Neutrophil (primary cell): ENCODE data around the gene RAMP3.

Experiments
- H3K27ac ChIP-seq: fragments of 200-600 bp; sonication (generic); 2 replicates; pipeline ENCODE4 v1.5.1; 2016; ENCODE audit warnings: mild to moderate bottlenecking, moderate library complexity
- H3K27me3 ChIP-seq: fragments of 200-600 bp; sonication (generic); 2 replicates; pipeline ENCODE4 v1.6.0; 2016; ENCODE audit warnings: mild to moderate bottlenecking
- H3K36me3 ChIP-seq: fragments of 200-600 bp; sonication (generic); 2 replicates; pipeline ENCODE4 v1.5.1; 2017
- H3K4me1 ChIP-seq, 2 experiments: fragments of 200-600 bp in 1 of 2; sonication (generic) in 1 of 2; 1 replicate in 1 of 2; 2 replicates in 1 of 2; pipeline versions ENCODE4 v1.5.1 to v1.6.1; 2013 to 2016; ENCODE audit warnings: low read depth in 1 of 2, low read length in 1 of 2, mild to moderate bottlenecking in 1 of 2, moderate library complexity in 1 of 2; ENCODE audit not compliant: control insufficient read depth in 1 of 2, insufficient read depth in 1 of 2
- H3K4me3 ChIP-seq, 2 experiments: fragments of 200-600 bp in 1 of 2; sonication (generic) in 1 of 2; 1 replicate in 1 of 2; 2 replicates in 1 of 2; pipeline ENCODE4 v1.5.1; 2013 to 2016; ENCODE audit warnings: low read depth in 1 of 2, low read length in 1 of 2, mild to moderate bottlenecking in 1 of 2, moderate library complexity in 1 of 2
- H3K9me3 ChIP-seq: fragments of 200-600 bp; sonication (generic); 2 replicates; pipeline ENCODE4 v1.5.1; 2016
- TF ChIP-seq, protein P1 (sequence below): fragments of 200-600 bp; sonication (generic); IDR thresholded peaks from 2 replicates; pipeline ENCODE4 v1.5.1; 2016; ENCODE audit warnings: antibody characterized with exemption

The RAMP3 gene

DNA sequence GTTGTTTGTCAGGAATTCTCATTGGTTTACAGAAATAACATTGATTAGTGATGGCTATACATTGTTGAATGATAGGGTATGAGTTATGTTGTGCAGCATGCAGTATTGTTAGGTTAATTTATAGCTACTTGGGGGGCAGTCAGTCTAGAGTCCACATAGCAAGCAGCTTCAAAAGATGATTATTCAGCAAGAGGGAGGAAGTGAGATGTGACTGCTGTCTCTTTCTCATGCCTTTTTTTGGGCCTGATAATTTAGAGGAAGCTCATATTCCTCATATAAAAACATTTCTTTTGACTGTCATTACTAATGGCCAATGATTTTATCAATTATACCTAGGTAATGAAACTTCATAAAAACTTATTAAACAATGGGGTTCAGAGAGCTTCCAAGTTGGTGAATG, 42.7 kb upstream of the RAMP3 start:
- no peak overlapping the region for H3K4me3 ChIP-seq
- TF ChIP-seq, protein P1, sequence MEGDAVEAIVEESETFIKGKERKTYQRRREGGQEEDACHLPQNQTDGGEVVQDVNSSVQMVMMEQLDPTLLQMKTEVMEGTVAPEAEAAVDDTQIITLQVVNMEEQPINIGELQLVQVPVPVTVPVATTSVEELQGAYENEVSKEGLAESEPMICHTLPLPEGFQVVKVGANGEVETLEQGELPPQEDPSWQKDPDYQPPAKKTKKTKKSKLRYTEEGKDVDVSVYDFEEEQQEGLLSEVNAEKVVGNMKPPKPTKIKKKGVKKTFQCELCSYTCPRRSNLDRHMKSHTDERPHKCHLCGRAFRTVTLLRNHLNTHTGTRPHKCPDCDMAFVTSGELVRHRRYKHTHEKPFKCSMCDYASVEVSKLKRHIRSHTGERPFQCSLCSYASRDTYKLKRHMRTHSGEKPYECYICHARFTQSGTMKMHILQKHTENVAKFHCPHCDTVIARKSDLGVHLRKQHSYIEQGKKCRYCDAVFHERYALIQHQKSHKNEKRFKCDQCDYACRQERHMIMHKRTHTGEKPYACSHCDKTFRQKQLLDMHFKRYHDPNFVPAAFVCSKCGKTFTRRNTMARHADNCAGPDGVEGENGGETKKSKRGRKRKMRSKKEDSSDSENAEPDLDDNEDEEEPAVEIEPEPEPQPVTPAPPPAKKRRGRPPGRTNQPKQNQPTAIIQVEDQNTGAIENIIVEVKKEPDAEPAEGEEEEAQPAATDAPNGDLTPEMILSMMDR: no peak

DNA sequence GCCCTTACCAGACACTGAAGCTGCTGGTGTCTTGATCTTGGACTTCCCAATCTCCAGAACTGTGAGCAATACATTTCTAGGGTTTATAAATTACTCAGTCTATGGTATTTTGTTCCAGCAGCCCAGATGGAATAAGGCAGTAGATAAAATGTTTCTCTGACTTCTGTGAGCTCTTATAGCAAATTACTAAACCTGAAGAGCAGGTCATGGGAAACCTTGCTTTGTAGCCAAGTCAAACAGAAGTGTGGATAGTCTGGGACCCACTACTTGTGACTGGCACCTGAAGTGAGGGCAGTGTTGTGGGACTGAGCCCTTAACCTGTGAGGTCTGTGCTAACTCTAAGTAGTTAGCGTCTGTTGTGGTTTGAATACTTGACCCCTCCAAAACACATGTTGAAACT, 41.5 kb upstream of the RAMP3 start:
- Histone ChIP-seq H3K27me3 (no peaks in the 10 kb centered on the region), H3K27ac (no peak overlapping the region), H3K36me3 (no peaks in the 10 kb centered on the region), H3K4me1 (peaks cover 10% of the 10 kb centered on the region in 2 experiments), H3K4me3 (no peak overlapping the region), H3K9me3 (no peaks in the 10 kb centered on the region)
- TF ChIP-seq, protein P1: no peak

More for the DNA sequence above, 42.7 kb upstream of the RAMP3 start:
- H3K27ac ChIP-seq: no peak overlapping the region
- H3K27me3 ChIP-seq: no peaks in the 10 kb centered on the region
- H3K9me3 ChIP-seq: no peaks in the 10 kb centered on the region
- H3K4me1 ChIP-seq: peaks cover 16 to 21% of the 10 kb centered on the region in 2 experiments
- H3K36me3 ChIP-seq: no peaks in the 10 kb centered on the region

DNA sequence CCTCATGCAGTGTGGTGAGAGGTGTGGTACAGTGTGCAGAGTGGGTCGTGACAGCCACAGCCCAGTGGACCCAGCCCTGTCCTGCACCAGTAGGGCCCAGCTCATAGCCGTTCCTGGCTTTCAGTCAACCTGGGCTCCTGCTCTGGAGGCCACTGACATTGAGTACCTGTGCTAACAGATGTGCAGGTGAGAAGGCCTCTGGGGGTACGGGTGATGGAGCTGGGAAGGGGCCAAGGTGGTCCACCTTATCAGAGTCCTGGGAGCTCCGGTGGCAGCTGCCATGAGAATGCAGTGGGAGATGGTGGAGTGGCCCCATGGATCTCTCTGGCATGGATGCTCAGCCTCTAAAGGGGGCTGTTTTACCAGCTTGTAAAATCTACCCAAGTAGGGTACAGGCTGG, 40.0 kb upstream of the RAMP3 start:
- H3K36me3 ChIP-seq: no peaks in the 10 kb centered on the region
- no peak overlapping the region for H3K4me3 ChIP-seq
- H3K9me3 ChIP-seq: no peaks in the 10 kb centered on the region
- no peaks in the 10 kb centered on the region for H3K27me3 ChIP-seq
- TF ChIP-seq, protein P1: no peak
- H3K27ac ChIP-seq: no peak overlapping the region
- H3K4me1 ChIP-seq: no peaks in the 10 kb centered on the region

DNA sequence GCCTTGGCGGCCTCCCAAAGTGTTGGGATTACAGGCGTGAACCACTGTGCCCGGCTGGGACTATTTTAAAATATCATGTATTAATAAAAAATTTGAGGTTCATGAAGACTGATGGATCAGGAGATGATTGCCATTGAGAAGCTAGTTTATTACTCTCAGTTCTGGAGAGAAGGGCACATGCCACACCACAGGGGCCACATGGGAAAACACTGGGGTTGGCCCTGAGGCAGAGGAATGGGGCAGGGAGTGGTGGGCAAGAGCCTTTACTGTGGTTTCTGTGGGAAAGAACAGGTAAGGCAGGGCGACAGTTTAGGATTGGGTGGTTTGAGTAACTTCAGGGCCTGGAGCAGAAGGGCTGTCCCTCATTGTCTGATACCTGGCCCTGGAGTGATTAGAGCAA, 39.3 kb upstream of the RAMP3 start:
- H3K4me3 ChIP-seq: no peak overlapping the region
- H3K9me3 ChIP-seq: no peaks in the 10 kb centered on the region
- H3K4me1 ChIP-seq: no peaks in the 10 kb centered on the region
- TF ChIP-seq, protein P1: no peak
- no peaks in the 10 kb centered on the region for H3K27me3 ChIP-seq
- no peaks in the 10 kb centered on the region for H3K36me3 ChIP-seq
- H3K27ac ChIP-seq: no peak overlapping the region

DNA sequence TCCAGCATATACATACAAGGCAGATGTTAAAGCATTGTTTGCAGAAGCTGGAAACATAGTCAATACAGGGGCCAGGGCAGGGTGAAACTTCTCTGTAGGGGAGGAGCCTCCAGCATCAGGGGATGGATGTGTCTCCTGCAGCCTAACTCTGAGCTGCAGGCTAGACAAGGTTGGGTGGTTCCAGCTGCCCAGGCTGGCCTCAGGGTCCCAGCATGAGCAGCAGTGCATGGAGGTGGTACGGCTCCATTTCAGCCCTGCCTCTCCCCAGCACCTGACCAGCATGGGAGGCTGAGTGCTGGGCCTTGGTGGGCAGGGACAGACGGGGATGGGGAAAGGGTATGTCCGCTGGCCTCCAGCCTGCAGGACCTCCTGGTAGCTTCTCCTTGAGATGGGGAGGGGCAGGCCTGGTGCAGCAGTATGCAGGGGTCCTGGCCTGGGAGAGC, 38.7 kb upstream of the RAMP3 start:
- no peak overlapping the region for H3K27ac ChIP-seq
- TF ChIP-seq, protein P1: no peak
- no peaks in the 10 kb centered on the region for H3K27me3 ChIP-seq

DNA sequence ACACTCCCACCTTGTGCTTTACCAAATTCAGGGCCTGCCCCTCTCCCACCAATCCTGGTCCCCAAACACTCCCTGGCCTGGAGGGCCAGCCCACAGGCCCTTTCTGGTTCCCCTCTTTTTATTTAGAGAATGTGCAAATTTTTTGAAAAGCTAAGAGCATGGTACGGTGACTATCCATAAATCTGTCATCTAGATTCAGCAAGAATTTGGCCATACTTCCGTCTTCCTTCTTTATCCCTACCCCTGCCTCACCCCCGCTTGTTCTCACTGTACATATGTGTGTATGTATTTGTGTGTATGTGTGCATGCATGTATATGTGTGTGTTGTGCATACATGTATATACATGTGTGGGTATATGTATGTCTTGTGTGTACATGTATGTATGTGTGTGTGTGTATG, 38.0 kb upstream of the RAMP3 start:
- Histone ChIP-seq H3K36me3 (no peaks in the 10 kb centered on the region), H3K9me3 (no peaks in the 10 kb centered on the region), H3K4me1 (no peaks in the 10 kb centered on the region), H3K27ac (no peak overlapping the region), H3K4me3 (no peak overlapping the region), H3K27me3 (no peaks in the 10 kb centered on the region)
- TF ChIP-seq, protein P1: no peak

More for the DNA sequence above, 38.7 kb upstream of the RAMP3 start:
- no peaks in the 10 kb centered on the region for H3K36me3 ChIP-seq
- no peaks in the 10 kb centered on the region for H3K4me1 ChIP-seq
- no peaks in the 10 kb centered on the region for H3K9me3 ChIP-seq
- no peak overlapping the region for H3K4me3 ChIP-seq
